HTR-8/SVneo (cell line): Measurements from ENCODE around the gene NCF1.
"Not testable (repeated sequence)": the region's sequence is repeated elsewhere in the genome, so short reads cannot be mapped to it uniquely, and the experiment has no call there.

ENCODE experiments used
- DNase-seq: peaks from one replicate; pipeline ENCODE4 v3.0.0; 2011; ENCODE audit warnings: low spot score, mixed read lengths; ENCODE audit not compliant: insufficient read length
- FAIRE-seq: peaks from 2 replicates; lab custom pipeline; 2011; peaks lifted over from hg19 to GRCh38; lab: Jason Lieb, UNC

The NCF1 gene

GRCh38 chr7:74773760-74774750 lies at the start of gene NCF1:
Gene NCF1, plus strand, starts transcription at chr7:74774011. Its CDS starts 21 bp downstream, at chr7:74774032.
- FAIRE-seq, DNase-seq: not testable (repeated sequence)

- FAIRE-seq = no peak
- DNase-seq = no peak
These were observed 48.0 kb upstream of the NCF1 start for GRCh38 chr7:74725840-74726239.

DNA sequence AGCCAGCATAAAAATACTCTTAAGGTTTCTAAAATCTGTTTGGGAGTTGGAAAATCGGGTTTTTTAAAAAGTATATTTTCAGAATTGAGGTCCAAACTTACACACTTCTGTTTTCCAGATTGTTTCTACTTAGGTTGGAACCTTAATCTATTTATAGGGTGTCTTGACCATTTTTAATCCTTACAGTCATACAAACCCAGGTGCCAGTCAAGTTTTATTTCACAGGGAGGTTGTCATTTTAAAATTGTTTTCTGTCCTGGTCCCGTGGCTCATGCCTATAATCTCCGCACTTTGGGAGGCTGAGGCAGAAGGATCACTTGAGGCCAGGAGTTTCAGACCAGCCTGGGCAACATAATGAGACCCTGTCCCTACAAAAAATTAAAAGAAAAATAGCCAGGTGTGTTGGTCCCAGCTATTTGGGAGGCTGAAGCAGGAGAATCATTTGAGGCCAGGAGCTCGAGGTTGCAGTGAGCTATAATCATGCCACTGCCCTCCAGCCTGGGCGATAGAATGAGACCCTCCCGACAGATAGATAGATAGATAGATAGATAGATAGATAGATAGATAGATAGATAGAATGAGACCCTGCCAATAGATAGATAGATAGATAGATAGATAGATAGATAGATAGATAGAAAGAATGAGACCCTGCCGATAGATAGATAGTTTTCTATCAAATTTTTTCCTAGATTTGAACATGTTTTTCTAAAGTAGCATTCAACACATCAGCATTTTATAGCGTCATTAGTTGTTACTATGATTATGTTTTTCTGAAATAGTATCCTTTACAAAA lies 47.3 kb upstream of the NCF1 start:
- DNase-seq (no peak), FAIRE-seq (no peak)

- not testable (repeated sequence) for DNase-seq, FAIRE-seq
These were observed 45.1 kb upstream of the NCF1 start for GRCh38 chr7:74728686-74729085.

GRCh38 chr7:74730186-74730585 lies 43.6 kb upstream of the NCF1 start:
- FAIRE-seq, DNase-seq: not testable (repeated sequence)

DNA sequence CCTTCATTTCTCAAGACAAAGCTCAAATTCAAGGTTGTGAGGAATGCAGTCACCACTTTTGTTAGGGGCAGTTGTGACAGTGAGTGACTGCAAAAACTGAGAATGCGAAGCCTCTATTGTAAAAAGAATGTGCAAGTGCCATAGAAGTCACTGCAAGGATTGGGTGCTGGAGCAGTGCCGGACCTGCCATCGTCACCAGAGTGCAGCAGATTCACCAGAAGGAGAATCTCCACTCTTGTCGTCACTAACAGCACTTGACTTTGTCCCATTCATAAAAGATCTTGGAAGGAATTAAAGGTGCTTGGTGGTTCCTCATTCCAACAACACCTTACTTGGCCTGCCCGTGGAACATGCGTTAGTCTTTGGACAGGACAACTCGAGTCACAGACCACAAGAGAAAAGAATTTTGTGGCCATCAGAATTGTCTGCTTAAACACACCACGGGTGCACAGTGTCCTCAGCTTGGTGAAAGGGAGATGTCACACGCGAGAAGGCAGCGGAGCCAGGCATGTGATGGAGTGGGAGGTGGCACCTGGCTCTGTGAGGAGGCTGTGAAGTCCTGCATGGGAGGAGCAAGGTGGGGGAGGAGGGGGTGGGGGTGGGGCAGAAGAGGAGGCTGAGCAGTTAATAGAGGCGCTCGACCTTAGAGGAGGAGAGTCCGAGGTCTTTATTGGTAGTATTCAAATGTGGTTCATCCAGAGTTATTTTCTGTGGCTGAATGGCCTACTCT lies 33.7 kb upstream of the NCF1 start:
- not testable (repeated sequence) for FAIRE-seq, DNase-seq

DNA sequence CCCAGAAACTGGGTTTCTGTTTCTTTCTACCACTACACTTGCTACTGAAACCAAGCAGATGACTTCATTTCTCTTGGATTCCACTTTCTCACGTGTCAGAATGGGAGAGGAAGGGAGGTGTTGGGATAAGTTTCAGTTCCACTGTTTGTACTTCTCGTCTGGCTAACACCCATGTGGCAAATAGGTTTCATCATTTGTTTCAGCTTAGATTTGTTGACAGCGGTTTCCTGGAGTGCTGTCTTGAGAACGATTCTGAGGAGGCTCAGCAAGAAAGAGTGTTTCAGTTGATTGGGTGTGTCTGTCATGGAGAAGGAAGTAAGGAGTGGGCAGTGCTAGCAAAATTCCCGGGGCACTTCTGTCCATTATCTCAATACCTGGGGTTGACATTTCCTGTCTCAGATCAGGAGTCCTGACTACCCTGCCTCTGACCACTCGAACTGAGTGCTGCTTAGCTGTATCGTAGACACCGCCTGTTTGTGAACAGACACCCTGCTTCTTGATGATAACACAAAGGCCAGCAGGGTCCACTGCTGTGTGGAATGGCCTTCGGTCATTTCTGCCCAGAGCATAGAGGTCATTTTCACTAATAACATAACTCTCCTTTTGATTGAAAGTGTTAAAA lies 29.8 kb upstream of the NCF1 start:
- not testable (repeated sequence) for DNase-seq, FAIRE-seq

DNA sequence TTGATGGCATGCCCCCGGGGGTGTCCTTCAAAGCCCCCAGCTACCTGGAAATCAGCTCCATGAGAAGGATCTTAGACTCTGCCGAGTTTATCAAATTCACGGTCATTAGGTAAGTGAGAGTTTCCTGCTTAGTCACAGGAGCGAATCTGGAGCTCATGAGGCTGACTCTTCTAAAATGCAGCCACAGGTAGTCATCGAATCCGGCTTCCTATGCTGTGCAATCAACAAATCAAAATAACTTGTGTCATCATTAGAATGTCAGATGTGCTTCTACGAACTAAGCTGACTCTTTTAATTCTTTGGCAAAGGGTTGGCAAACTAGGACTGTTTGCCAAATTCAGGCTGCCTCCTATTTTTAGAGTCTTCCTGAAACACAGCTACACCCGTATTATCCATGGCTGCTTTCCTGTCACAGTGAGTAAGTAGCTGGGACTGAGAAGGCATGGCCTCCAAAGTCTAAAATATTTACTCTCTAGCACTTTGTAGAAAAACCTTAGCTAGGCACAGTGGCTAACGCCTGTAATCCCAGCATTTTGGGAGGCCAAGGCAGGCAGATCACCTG lies 19.8 kb upstream of the NCF1 start:
- not testable (repeated sequence) for DNase-seq, FAIRE-seq

GRCh38 chr7:74756673-74757072 lies 17.1 kb upstream of the NCF1 start:
- FAIRE-seq, DNase-seq: not testable (repeated sequence)

DNA sequence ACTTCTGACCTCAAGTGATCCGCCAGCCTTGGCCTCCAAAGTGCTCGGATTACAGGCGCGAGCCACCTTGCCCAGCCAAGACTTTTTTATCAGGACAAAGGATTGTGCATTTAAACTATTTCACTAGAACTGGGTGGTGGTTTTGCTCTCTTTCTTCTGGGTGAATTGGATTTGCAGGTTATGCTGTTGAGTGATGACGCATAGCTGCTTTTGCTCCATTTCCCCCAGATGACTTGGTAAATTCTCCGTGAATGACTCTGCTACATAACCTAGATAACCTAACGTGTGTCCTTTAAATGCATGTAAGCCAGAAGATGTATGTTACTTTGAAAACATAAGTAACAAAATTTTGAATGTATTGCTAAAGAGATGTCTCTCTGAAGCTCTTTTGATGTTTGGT lies 15.5 kb upstream of the NCF1 start:
- FAIRE-seq, DNase-seq: not testable (repeated sequence)

DNA sequence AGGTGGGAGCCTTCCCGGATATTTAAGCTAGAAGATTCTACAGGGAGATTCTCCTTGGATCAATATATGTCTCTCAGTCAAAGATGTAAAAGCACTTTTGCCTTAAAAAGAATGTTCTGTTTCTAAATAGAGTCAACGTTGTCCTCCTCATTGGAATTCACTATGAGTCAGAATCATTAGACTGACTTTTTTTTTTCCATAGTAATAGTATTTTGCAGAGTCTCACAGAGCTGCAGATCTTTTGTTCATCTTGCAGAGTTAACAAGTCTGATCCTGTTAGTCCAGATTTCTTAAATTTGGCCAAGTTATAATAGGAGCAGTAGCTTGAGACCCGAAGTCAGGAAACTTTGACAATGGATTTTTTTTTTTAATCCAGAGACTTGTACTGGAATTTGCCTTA lies 14.8 kb upstream of the NCF1 start:
- not testable (repeated sequence) for DNase-seq, FAIRE-seq

DNA sequence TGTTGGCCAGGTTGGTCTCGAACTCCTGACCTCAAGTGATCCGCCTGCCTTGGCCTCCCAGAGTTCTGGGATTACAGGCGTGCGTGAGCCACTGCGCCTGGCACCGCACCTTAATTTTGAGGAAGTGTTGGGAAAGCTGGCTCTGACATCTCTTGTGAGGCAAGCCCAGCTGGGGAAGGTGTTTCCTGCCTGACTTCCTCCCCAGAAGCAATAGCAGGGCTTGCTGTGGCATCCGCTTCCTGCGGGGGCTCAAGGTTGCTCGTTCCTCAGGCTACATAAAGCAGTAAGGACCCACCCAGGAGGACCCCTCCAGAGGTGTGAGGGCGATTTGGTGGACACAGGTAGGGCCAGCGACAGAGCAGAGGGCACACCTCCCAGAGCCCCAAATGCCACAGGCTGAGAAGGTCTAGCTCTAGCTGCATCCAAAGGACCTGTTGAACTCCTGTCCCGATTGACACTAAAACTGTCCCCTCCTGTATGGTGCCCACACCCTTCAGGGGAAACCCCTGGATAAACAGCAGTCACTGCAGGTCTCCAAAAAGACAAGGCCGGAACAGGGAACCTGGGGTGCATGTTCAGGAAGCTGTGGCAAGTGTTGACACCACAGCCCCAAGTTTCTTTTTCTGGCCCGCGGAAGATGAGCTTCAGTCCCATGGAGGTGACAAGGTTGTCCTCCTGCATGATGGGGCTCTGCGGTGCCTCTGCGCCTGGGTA lies 8.4 kb upstream of the NCF1 start:
- not testable (repeated sequence) for FAIRE-seq, DNase-seq

- FAIRE-seq, DNase-seq: not testable (repeated sequence)
These were observed 7.3 kb upstream of the NCF1 start for GRCh38 chr7:74766509-74766908.

GRCh38 chr7:74766991-74767390 lies 6.8 kb upstream of the NCF1 start:
- not testable (repeated sequence) for FAIRE-seq, DNase-seq

DNA sequence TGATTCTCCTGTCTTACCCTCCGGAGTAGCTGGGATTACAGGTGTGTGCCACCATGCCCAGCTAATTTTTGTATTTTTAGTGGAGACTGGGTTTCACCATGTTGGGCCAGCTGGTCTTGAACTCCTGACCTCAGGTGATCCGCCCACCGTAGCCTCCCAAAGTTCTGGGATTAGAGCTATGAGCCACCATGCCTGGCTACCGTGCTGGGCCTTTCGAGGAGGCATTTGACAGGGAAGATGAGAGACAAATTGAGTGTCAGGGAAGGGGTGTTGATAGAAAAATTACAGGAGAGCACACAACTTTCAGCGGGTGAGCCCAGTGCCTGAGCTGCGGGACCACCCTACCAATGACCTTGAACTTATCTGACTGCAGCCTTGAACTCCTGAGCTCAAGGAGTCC lies 3.7 kb upstream of the NCF1 start:
- FAIRE-seq = not testable (repeated sequence)

DNA sequence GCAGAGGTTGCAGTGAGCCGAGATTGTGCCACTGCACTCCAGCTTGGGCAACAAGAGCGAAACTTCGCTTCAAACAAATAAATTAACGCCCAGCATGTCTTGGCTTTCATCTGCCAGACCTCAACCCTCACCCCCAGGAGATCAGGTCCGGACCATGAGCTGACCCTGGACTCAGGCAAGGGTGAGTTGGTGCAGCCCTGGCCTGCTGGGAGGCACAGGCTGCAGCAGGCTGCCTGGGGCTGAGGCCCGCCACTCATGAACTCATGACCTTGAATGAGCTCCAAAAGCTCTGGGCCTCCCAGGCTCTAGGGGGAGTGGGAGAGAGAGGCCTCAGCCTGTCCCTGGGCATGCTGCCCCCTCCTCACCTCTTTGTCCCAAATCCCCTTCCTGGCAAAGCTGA lies 1.7 kb upstream of the NCF1 start:
- not testable (repeated sequence) for FAIRE-seq, DNase-seq

More for the DNA sequence above, 3.7 kb upstream of the NCF1 start:
- not testable (repeated sequence) for DNase-seq

- not testable (repeated sequence) for FAIRE-seq, DNase-seq
These were observed 1.3 kb downstream of the NCF1 start for GRCh38 chr7:74775111-74775510.

DNA sequence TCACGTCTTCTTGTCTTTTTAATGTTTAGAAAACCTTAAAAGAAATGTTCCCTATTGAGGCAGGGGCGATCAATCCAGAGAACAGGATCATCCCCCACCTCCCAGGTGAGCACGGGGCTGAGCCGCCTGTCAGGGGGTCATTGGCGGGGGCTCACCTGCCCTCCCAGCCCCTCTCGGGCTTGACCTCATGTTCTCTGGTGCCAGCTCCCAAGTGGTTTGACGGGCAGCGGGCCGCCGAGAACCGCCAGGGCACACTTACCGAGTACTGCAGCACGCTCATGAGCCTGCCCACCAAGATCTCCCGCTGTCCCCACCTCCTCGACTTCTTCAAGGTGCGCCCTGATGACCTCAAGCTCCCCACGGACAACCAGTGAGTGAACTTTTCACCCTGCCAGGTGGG lies 5.2 kb downstream of the NCF1 start:
- not testable (repeated sequence) for FAIRE-seq, DNase-seq
